Activated CD8-positive, alpha-beta T cell treated with anti-CD3 and anti-CD28 coated beads for 36 hours (primary cell): ENCODE data around the gene SLC25A47. TPM values are rescaled to one million over a fixed set of nuclear protein-coding genes. Genes with fewer than 3 reads are reported as not detected.

Source experiments
- ATAC-seq: fragments of 200-7000 bp; cut with Tn5 transposase; one replicate; pipeline ENCODE4 v1.10.0; 2021; ENCODE audit warnings: mild to moderate bottlenecking, moderate library complexity
- CTCF ChIA-PET: fragments of 350-600 bp; sonication (Branson Sonifier 250); formaldehyde crosslinking; loops from one replicate; lab custom pipeline; 2021; ENCODE audit warnings: antibody characterized with exemption; lab: Charles Lee
- POLR2A ChIA-PET: fragments of 350-600 bp; sonication (Branson Sonifier 250); formaldehyde crosslinking; loops from one replicate; lab custom pipeline; 2021; ENCODE audit warnings: antibody characterized with exemption; lab: Charles Lee
- DNase-seq: peaks from one replicate; pipeline ENCODE4 v3.0.0-alpha.2; 2020
- H3K27ac Mint-ChIP-seq: one replicate; pipeline ENCODE4 v1.8.0; 2021; ENCODE audit warnings: mild to moderate bottlenecking, mixed read lengths
- H3K27me3 Mint-ChIP-seq: one replicate; pipeline ENCODE4 v1.8.0; 2021; ENCODE audit warnings: mixed read lengths
- H3K36me3 Mint-ChIP-seq: one replicate; pipeline ENCODE4 v1.8.0; 2021; ENCODE audit warnings: low read depth, mixed read lengths
- H3K4me1 Mint-ChIP-seq: one replicate; pipeline ENCODE4 v1.8.0; 2021; ENCODE audit warnings: low read depth, mixed read lengths
- H3K4me3 Mint-ChIP-seq: one replicate; pipeline ENCODE4 v1.8.0; 2021; ENCODE audit warnings: mild to moderate bottlenecking, moderate library complexity, mixed read lengths
- H3K9me3 Mint-ChIP-seq: one replicate; pipeline ENCODE4 v1.8.0; 2021; ENCODE audit warnings: mixed read lengths
- CTCF ChIP-seq: fragments of 200-600 bp; IDR thresholded peaks from one replicate; pipeline ENCODE4 v1.8.0; 2022; ENCODE audit warnings: antibody characterized with exemption, mild to moderate bottlenecking
- intact Hi-C: fragments of 100-400 bp; cut with micrococcal nuclease; formaldehyde crosslinking; loops from one replicate; pipeline ENCODE4 v1.10.0; 2022
- total RNA-seq, 2 experiments: library from RNA; stranded (reverse); gene quantifications; one replicate each; pipeline ENCODE4 v1.2.3, GENCODE V29; 2021

Gene SLC25A47
- total RNA-seq, 2 experiments from 2014 or later = not detected

GRCh38 chr14:100348253-100348729 is 25.2 kb downstream of the SLC25A47 start:
- no peak overlapping the region for H3K27ac Mint-ChIP-seq
- H3K9me3 Mint-ChIP-seq = no peaks in the 10 kb centered on the region
- TF ChIP-seq CTCF = no peak
- peaks cover 62% of the 10 kb centered on the region for H3K36me3 Mint-ChIP-seq
- no peaks in the 10 kb centered on the region for H3K27me3 Mint-ChIP-seq
- ChIA-PET CTCF (interaction anchor here (0.6 kb wide), 1 partner anchor 65 kb away, joined by 3 read pairs; no protein-coding TSS in a partner anchor), POLR2A (interaction anchor here (0.6 to 6.8 kb wide), 3 partner anchors 13 to 70 kb away, joined by 3 to 52 read pairs (median 3); no protein-coding TSS in a partner anchor)
- H3K4me1 Mint-ChIP-seq = no peaks in the 10 kb centered on the region
- no peak overlapping the region for H3K4me3 Mint-ChIP-seq
- intact Hi-C loops = no loop called here
- DNase-seq = no peak
- ATAC-seq = no peak

- Mint-ChIP-seq H3K9me3 (no peaks in the 10 kb centered on the region), H3K4me1 (no peaks in the 10 kb centered on the region), H3K4me3 (no peak overlapping the region), H3K36me3 (peaks cover 62% of the 10 kb centered on the region), H3K27me3 (no peaks in the 10 kb centered on the region), H3K27ac (no peak overlapping the region)
- DNase-seq (no peak), ATAC-seq (no peak)
- TF ChIP-seq CTCF = no peak
- ChIA-PET CTCF (interaction anchor here (0.6 to 0.9 kb wide), 2 partner anchors 66 to 68 kb away, joined by 3 read pairs; no protein-coding TSS in a partner anchor), POLR2A (interaction anchor here (0.6 to 6.8 kb wide), 7 partner anchors 8 to 71 kb away, joined by 3 to 52 read pairs (median 6); a partner anchor contains a TSS)
- intact Hi-C loops = no loop called here
Observed at GRCh38 chr14:100348784-100349685, 25.9 kb downstream of the SLC25A47 start.

GRCh38 chr14:100350276-100350926 is 27.3 kb downstream of the SLC25A47 start:
- Mint-ChIP-seq H3K4me3 (no peak overlapping the region), H3K4me1 (no peaks in the 10 kb centered on the region), H3K27me3 (no peaks in the 10 kb centered on the region), H3K36me3 (peaks cover 72% of the 10 kb centered on the region), H3K27ac (no peak overlapping the region), H3K9me3 (no peaks in the 10 kb centered on the region)
- no peak for TF ChIP-seq CTCF
- DNase-seq = no peak
- ChIA-PET CTCF (interaction anchor here (0.9 to 1.3 kb wide), 2 partner anchors 13 to 69 kb away, joined by 3 to 4 read pairs; no protein-coding TSS in a partner anchor), POLR2A (interaction anchor here (0.6 to 6.8 kb wide), 6 partner anchors 9 to 298 kb away, joined by 3 to 52 read pairs (median 4); no protein-coding TSS in a partner anchor)
- intact Hi-C loops = no loop called here
- no peak for ATAC-seq

GRCh38 chr14:100350986-100351385 is 27.8 kb downstream of the SLC25A47 start:
- Mint-ChIP-seq H3K4me3 (no peak overlapping the region), H3K27me3 (no peaks in the 10 kb centered on the region), H3K9me3 (no peaks in the 10 kb centered on the region), H3K27ac (no peak overlapping the region), H3K36me3 (peaks cover 74% of the 10 kb centered on the region), H3K4me1 (no peaks in the 10 kb centered on the region)
- no peak for TF ChIP-seq CTCF
- POLR2A ChIA-PET = interaction anchor here (0.9 to 6.8 kb wide), 4 partner anchors 9 to 20 kb away, joined by 3 to 52 read pairs (median 8); no protein-coding TSS in a partner anchor
- intact Hi-C loops = no loop called here
- CTCF ChIA-PET = interaction anchor here (1.3 kb wide), 1 partner anchor 12 kb away, joined by 4 read pairs; no protein-coding TSS in a partner anchor
- ATAC-seq = no peak
- no peak for DNase-seq
